ENCODE results near the gene ORAI2.

GRCh38 chr7:102393467-102393866 is 39.9 kb upstream of the ORAI2 start:
- TF ChIP-seq, protein P1, sequence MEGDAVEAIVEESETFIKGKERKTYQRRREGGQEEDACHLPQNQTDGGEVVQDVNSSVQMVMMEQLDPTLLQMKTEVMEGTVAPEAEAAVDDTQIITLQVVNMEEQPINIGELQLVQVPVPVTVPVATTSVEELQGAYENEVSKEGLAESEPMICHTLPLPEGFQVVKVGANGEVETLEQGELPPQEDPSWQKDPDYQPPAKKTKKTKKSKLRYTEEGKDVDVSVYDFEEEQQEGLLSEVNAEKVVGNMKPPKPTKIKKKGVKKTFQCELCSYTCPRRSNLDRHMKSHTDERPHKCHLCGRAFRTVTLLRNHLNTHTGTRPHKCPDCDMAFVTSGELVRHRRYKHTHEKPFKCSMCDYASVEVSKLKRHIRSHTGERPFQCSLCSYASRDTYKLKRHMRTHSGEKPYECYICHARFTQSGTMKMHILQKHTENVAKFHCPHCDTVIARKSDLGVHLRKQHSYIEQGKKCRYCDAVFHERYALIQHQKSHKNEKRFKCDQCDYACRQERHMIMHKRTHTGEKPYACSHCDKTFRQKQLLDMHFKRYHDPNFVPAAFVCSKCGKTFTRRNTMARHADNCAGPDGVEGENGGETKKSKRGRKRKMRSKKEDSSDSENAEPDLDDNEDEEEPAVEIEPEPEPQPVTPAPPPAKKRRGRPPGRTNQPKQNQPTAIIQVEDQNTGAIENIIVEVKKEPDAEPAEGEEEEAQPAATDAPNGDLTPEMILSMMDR (IDR thresholded peaks at IDR 0.05; ENCODE audit: insufficient read depth, low read length) = no peak
- TF ChIP-seq SPI1 (IDR thresholded peaks at IDR 0.05; ENCODE audit: borderline replicate concordance, low read depth) = no peak
